SK-N-MC (cell line): Measurements from ENCODE around the gene NAV3.

ENCODE experiments used
- EZH2 ChIP-seq: fragments of 200-600 bp; sonication (generic); IDR thresholded peaks from one replicate; pipeline ENCODE4 v1.6.1; 2017; ENCODE audit warnings: antibody characterized with exemption
- FOXP2 ChIP-seq: optimal IDR thresholded peaks from 2 replicates; pipeline ENCODE3; 2011; ENCODE audit warnings: mild to moderate bottlenecking, moderate library complexity; ENCODE audit not compliant: insufficient read depth; ENCODE audit errors: extremely low read length, control extremely low read depth
- POLR2AphosphoS5 ChIP-seq: IDR thresholded peaks from 2 replicates; pipeline ENCODE4 v1.6.1; 2012; ENCODE audit warnings: mild to moderate bottlenecking, low read depth, low read length, borderline replicate concordance

DNA sequence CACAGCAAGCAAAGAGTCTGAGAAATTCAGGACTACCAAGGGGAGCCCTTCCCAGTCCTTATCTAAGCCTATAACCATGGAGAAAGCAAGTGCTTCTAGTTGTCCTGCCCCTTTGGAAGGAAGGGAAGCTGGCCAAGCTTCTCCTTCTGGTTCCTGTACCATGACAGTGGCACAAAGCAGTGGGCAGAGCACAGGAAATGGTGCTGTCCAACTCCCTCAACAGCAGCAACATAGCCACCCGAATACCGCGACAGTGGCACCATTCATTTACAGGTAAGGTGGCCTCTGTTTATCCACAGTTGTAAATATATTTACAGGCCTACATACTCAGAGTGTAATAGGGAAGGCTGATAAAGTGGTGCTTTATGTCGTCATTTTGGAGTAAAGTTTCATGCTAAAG is 176.5 kb downstream of the NAV3 start:
- TF ChIP-seq FOXP2 (no peak), EZH2 (no peak), POLR2AphosphoS5 (no peak)
